Central memory CD8-positive, alpha-beta T cell (primary cell): ENCODE measurements around the gene ZBTB40.

Experiments used
- ATAC-seq: fragments of 150-1000 bp; cut with Tn5 transposase; replicated peaks from 2 replicates; pipeline ENCODE4 v1.10.0; 2022; ENCODE audit warnings: mild to moderate bottlenecking, moderate FRiP score, moderate number of reproducible peaks; ENCODE audit not compliant: poor library complexity, severe bottlenecking; ENCODE audit errors: extremely low read depth
- DNase-seq, 2 donors: peaks; one replicate each; pipeline ENCODE4 v3.0.0; 2021; ENCODE audit warnings: low spot score in 2 of 2
- H3K27ac Mint-ChIP-seq: one replicate; pipeline ENCODE4 v1.8.0; 2022; ENCODE audit warnings: low read depth, mild to moderate bottlenecking, moderate library complexity, mixed read lengths
- H3K27me3 Mint-ChIP-seq: one replicate; pipeline ENCODE4 v1.8.0; 2022; ENCODE audit warnings: mixed read lengths
- H3K36me3 Mint-ChIP-seq: one replicate; pipeline ENCODE4 v1.8.0; 2022; ENCODE audit warnings: mild to moderate bottlenecking, moderate library complexity, mixed read lengths; ENCODE audit not compliant: insufficient read depth
- H3K4me1 Mint-ChIP-seq: one replicate; pipeline ENCODE4 v1.8.0; 2022; ENCODE audit warnings: mixed read lengths
- H3K4me3 Mint-ChIP-seq: one replicate; pipeline ENCODE4 v1.8.0; 2022; ENCODE audit warnings: mild to moderate bottlenecking, moderate library complexity, mixed read lengths
- H3K9me3 Mint-ChIP-seq: one replicate; pipeline ENCODE4 v1.8.0; 2022; ENCODE audit warnings: mixed read lengths

Gene ZBTB40

DNA sequence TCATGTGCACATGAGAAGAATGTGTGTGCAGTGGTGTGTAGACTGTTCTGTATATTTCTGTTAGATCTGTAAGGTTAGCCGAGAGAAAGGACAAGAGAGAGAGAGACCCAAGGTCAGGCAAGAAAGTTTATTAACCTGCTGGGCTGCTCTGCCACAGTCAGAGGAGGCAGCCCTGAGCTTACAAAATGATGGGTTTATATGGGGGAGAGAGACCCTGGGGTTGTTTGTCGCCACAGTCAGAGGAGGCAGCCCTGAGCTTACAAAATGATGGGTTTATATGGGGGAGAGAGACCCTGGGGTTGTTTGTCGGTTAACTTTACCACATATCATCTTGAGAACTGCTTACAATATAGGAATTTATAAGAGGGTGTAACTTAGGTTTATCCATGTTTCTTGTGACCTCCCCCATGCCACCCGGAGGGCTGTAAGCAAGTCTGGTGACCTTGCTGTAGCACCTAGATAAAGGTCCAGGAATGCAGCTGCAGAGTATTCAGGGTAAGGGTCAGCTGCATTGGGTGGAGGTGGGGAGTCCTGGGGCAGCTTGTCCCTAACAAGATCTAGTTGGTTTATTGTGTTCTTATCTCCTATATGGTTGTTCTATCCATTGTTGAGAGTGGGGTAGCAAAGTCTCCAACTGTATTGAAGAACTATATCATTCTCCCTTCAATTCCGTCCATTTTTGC is 9.3 kb upstream of the ZBTB40 start:
- peaks cover 55% of the 10 kb centered on the region for H3K27me3 Mint-ChIP-seq

DNA sequence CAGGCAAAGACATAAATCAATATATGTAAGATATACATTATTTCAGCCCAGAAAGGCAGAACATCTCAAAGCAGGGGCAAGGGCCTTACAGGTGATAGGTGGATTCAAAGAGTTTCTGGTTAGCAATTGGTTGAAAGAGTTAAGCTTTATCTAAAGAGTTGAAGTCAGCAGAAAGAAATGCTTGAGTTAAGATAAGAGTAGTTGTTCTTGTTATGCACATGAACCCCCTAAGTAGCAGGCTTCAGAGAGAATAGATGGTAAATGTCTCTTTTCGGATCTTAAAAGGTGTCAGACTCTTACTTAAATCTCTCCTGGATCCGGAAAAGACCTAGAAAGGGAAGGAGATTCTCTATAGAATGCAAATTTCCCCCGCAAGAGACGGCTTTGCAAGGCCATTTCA is 8.3 kb upstream of the ZBTB40 start:
- H3K27me3 Mint-ChIP-seq: peaks cover 47% of the 10 kb centered on the region

More for the DNA sequence above, 9.3 kb upstream of the ZBTB40 start:
- Mint-ChIP-seq H3K9me3 (peaks cover 15% of the 10 kb centered on the region), H3K4me3 (no peak overlapping the region), H3K4me1 (no peaks in the 10 kb centered on the region), H3K36me3 (no peaks in the 10 kb centered on the region), H3K27ac (no peak overlapping the region)
- ATAC-seq (no peak), DNase-seq (no peak)

DNA sequence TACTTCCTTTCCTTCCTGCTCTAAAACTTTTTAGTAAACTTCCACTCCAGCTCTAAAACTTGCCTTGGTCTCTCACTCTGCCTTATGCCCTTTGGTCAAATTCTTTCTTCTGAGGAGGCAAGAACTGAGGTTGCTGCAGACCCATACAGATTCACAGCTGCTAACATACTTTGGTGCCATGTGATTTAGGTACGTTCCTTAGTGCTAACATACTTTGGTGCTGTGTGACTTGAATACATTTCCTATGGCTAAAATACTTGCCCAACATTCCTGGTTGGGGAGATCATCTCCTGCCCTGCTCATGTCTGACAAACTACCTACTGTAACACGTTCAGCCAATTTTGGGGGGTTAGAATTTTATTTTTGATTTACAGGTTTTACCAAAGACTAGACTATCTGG is 6.8 kb upstream of the ZBTB40 start:
- H3K27me3 Mint-ChIP-seq: peaks cover 35% of the 10 kb centered on the region
- no peak overlapping the region for H3K27ac Mint-ChIP-seq
- no peak for DNase-seq
- H3K4me3 Mint-ChIP-seq: no peak overlapping the region
- no peaks in the 10 kb centered on the region for H3K36me3 Mint-ChIP-seq
- ATAC-seq: no peak
- no peaks in the 10 kb centered on the region for H3K4me1 Mint-ChIP-seq
- peaks cover 9% of the 10 kb centered on the region for H3K9me3 Mint-ChIP-seq

More for the DNA sequence above, 8.3 kb upstream of the ZBTB40 start:
- H3K27ac Mint-ChIP-seq: no peak overlapping the region
- H3K36me3 Mint-ChIP-seq: no peaks in the 10 kb centered on the region
- H3K4me3 Mint-ChIP-seq: no peak overlapping the region
- ATAC-seq: no peak
- DNase-seq: no peak
- no peaks in the 10 kb centered on the region for H3K4me1 Mint-ChIP-seq
- H3K9me3 Mint-ChIP-seq: peaks cover 15% of the 10 kb centered on the region

DNA sequence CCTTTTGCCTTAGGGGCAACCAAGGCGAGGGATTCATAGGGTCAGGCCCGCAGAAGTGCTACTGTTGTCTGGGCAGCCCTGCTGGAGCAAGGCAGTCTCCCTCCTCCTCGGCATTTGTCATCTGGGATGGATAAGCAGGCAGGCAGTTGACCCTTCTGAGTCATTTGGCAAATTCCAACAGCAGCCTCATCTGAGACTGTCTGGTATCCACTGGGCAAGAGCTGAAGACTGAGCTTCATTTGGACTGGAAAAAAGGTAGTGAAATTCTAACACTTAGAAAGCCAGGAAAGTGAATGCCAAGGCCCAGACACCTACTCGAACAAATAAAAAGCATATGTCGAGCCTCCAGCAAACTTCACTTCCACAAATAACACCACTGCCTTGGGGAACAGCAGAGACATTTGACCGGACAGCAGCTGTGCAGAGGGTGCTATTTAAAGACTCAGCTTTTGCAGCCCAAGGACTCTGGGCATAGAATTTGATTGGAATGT is 4.0 kb upstream of the ZBTB40 start:
- DNase-seq: no peak
- H3K36me3 Mint-ChIP-seq: peaks cover 12% of the 10 kb centered on the region
- H3K27ac Mint-ChIP-seq: no peak overlapping the region
- peaks cover 5% of the 10 kb centered on the region for H3K9me3 Mint-ChIP-seq
- no peak for ATAC-seq
- peaks cover 13% of the 10 kb centered on the region for H3K4me1 Mint-ChIP-seq
- H3K27me3 Mint-ChIP-seq: peaks cover 23% of the 10 kb centered on the region
- no peak overlapping the region for H3K4me3 Mint-ChIP-seq

DNA sequence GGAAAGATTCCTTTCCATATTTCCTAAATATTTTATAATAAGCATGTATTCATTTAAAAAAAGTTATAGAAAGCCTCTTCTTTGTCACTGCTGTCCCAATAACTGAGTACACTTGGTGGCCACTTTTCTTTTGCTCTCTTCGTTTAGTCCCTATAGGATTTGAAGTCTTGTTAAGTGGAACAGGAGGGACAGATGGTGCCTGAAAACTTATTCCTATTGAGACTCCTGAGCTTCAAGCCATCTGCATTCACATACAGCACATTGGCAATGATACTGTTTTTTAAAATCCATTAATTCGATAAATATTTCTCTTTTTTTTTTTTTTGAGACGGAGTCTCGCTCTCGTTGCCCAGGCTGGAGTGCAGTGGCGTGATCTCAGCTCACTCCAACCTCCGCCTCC is 2.0 kb upstream of the ZBTB40 start:
- no peak for DNase-seq
- peaks cover 12% of the 10 kb centered on the region for H3K36me3 Mint-ChIP-seq
- H3K4me1 Mint-ChIP-seq: peaks cover 26% of the 10 kb centered on the region
- no peak for ATAC-seq
- no peak overlapping the region for H3K4me3 Mint-ChIP-seq
- peaks cover 5% of the 10 kb centered on the region for H3K9me3 Mint-ChIP-seq
- H3K27ac Mint-ChIP-seq: no peak overlapping the region
- peaks cover 8% of the 10 kb centered on the region for H3K27me3 Mint-ChIP-seq

DNA sequence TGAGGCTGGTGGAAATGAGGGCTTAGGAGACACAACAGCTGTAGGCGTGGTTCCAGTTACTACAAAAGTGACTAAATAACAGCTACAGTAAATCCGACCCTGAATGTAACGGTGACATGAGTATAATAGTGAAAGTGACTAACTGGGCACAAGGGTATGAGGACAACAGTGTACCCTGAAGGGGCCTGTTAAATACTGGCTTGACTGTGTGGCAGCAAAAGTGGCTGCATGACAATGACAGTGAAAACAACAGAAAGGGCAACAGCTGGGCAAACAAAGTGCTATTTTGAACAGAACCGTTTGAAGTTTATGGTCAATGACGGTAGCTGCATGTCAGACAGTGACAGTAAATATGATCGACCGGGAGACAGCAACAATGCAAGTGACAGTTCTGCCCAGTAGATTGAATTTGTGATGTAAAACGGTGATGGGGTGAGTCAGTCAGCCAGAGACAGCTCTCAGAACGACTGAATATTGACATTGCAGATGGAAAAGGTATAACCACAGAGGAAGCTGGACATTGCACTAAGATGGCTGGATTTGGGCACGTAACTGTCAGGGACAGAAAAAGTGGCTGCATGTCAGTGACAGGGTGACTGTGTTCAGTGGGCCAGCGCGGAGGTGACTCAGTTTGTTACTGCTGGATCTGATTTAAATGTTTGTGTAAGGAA is 1.2 kb upstream of the ZBTB40 start:
- no peak for DNase-seq
- Mint-ChIP-seq H3K9me3 (peaks cover 5% of the 10 kb centered on the region), H3K4me3 (peak overlapping the region; percentile 96), H3K27ac (no peak overlapping the region), H3K36me3 (peaks cover 12% of the 10 kb centered on the region), H3K4me1 (peaks cover 32% of the 10 kb centered on the region), H3K27me3 (no peaks in the 10 kb centered on the region)
- ATAC-seq: no peak

DNA sequence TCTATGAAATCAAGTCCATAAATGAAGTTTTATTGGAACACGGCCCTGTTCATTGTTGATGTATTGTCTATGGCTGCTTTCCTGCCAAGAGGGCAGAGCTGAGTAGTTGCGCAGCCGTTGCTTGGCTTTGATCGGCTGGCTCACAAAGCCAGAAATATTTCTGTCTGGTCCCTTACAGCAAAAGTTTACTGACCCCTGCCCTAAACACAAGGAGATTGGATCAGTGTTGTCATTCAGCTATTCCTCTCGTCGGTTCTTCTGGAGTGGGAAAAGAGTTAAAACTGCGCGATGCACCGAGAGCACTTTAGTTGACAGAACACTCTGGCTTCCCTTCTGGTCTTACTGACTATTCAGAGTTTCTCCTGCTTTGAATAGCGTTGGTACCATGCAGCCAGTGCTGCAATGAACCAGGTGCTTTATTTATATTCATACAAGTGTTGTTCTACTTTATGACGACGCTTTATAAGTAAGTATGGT is 868 bp downstream of the ZBTB40 start:
- Mint-ChIP-seq H3K4me3 (peak overlapping the region; percentile 96), H3K9me3 (peaks cover 5% of the 10 kb centered on the region), H3K27me3 (no peaks in the 10 kb centered on the region), H3K27ac (peak overlapping the region; percentile 99), H3K4me1 (peaks cover 48% of the 10 kb centered on the region), H3K36me3 (peaks cover 12% of the 10 kb centered on the region)
- ATAC-seq (peak; percentile 38), DNase-seq (no peak)

DNA sequence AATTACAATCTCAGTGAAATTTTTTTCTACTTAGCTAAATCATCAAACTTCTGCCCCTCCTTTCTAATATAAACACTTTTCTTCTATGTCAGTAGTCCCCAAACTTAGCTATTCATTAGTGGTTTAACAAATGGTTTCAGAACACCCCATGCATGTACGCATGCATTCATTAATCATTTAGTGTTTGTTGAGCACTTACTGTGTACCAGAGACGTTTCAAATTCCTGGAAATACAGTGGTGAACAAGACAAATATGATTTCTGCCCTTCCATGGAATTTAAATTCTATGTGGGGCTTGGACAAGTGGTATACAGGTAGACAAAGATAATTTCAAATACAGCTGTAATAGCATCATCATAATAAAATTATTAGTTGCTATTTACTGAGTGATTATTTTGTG is 1.5 kb downstream of the ZBTB40 start:
- Mint-ChIP-seq H3K9me3 (peaks cover 5% of the 10 kb centered on the region), H3K27me3 (no peaks in the 10 kb centered on the region), H3K27ac (peak overlapping the region; percentile 99), H3K4me1 (peaks cover 55% of the 10 kb centered on the region), H3K4me3 (peak overlapping the region; percentile 96), H3K36me3 (peaks cover 12% of the 10 kb centered on the region)
- ATAC-seq (no peak), DNase-seq (no peak)

DNA sequence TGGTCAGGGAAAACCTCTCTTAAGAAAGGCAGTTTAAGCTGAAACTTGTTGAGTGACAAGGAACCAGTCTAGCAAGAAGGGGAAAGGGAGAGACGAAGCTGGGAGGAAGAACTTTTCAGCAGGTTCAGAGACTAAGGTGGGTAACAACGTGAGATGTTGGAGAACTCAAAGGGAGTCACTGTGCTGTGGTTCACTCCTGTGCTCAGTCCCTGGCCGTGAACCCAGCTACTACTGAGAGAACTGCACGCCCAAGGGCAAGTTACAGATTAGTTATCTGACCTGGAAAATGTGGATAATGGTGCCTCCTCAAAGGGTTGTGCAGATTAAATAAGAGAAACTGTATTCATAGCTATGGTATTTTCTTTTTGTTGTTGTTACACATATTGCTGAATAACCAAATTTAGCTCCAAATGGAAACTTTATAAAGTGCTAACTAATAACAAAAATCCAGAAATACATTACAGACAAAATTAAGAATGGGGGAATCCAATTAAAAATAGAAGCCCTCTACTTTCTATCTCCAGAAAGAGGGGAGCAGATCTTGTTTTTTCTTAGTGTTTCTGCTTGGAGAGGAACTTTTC is 2.9 kb downstream of the ZBTB40 start:
- peaks cover 12% of the 10 kb centered on the region for H3K36me3 Mint-ChIP-seq
- DNase-seq (no peak), ATAC-seq (no peak)
- peaks cover 60% of the 10 kb centered on the region for H3K4me1 Mint-ChIP-seq
- H3K27me3 Mint-ChIP-seq: no peaks in the 10 kb centered on the region
- H3K27ac Mint-ChIP-seq: no peak overlapping the region
- peaks cover 5% of the 10 kb centered on the region for H3K9me3 Mint-ChIP-seq
- no peak overlapping the region for H3K4me3 Mint-ChIP-seq

DNA sequence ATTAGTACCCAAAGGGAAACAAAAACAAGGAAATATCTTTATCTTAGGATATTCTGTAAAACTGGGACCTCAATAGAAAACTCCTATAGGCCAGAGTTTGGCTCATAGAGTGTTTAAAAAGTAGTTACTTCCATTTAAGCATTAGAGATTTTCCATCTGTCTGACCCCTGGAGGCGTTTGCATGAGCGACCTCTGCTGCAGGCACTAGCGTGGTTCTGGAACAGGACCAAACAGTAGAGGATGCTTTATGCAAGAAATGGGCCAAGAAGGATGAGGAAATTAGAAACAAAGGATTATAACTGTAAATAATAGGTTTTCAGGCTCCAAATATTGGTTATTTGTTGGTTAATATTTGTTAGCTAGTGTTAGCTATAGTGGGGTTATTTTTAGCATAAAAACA is 5.7 kb downstream of the ZBTB40 start:
- ATAC-seq (no peak), DNase-seq (no peak)
- no peak overlapping the region for H3K4me3 Mint-ChIP-seq
- H3K9me3 Mint-ChIP-seq: no peaks in the 10 kb centered on the region
- H3K36me3 Mint-ChIP-seq: peaks cover 3% of the 10 kb centered on the region
- H3K27me3 Mint-ChIP-seq: no peaks in the 10 kb centered on the region
- H3K27ac Mint-ChIP-seq: no peak overlapping the region
- peaks cover 75% of the 10 kb centered on the region for H3K4me1 Mint-ChIP-seq

DNA sequence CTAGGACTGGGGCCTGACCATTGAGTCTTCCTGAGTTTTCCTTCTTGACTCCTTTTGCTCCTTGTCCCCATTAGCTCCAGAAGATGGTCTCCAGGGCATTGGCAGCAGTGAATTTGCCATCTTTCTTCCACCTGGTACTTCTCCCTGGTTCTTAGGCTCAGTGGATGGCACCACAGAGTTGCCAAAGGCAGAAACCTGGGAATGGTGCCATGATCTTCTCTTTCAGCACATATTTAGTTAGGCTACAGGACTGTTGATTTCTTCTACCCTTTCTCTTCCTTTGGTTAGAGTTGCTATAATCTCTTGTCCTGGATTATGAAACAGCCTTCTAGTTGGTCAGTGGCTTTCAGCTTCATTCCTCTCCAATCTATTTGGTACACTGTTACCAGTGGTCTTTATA is 6.2 kb downstream of the ZBTB40 start:
- peaks cover 73% of the 10 kb centered on the region for H3K4me1 Mint-ChIP-seq
- no peak overlapping the region for H3K4me3 Mint-ChIP-seq
- DNase-seq (no peak), ATAC-seq (no peak)
- H3K9me3 Mint-ChIP-seq: no peaks in the 10 kb centered on the region
- no peaks in the 10 kb centered on the region for H3K27me3 Mint-ChIP-seq
- H3K27ac Mint-ChIP-seq: peak overlapping the region; percentile 29
- H3K36me3 Mint-ChIP-seq: no peaks in the 10 kb centered on the region

DNA sequence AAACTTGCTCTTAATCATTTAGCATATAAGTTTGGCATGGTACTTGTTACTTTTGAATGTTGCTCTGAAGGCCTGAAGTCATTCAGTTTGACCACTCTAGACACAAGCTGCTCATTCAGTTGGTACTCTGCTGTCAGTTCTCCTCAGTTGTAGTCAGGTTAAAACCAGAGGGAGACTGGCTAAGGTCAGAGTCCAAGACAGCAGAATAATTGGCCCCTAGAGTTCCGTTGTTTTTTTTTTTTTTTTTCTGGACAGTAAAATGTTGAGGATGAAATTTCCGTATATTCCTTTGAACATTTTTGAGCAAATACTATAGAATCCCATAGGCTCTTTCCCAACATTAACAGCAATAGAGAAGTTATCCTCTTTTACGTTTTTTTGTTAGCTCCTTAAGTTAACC is 9.4 kb downstream of the ZBTB40 start:
- H3K4me1 Mint-ChIP-seq: peaks cover 63% of the 10 kb centered on the region
- no peak overlapping the region for H3K4me3 Mint-ChIP-seq
- DNase-seq (no peak), ATAC-seq (no peak)
- H3K36me3 Mint-ChIP-seq: no peaks in the 10 kb centered on the region
- H3K27me3 Mint-ChIP-seq: no peaks in the 10 kb centered on the region
- H3K27ac Mint-ChIP-seq: peak overlapping the region; percentile 7
- no peaks in the 10 kb centered on the region for H3K9me3 Mint-ChIP-seq
